HG03439 (cell line): Measurements from ENCODE around the gene ABLIM1.

ENCODE experiments used
- ATAC-seq: cut with Tn5 transposase; IDR thresholded peaks from one replicate; pipeline ENCODE4 v1.9.1; 2021; ENCODE audit warnings: mild to moderate bottlenecking, moderate library complexity; ENCODE audit not compliant: unreplicated experiment

ABLIM1 gene

DNA sequence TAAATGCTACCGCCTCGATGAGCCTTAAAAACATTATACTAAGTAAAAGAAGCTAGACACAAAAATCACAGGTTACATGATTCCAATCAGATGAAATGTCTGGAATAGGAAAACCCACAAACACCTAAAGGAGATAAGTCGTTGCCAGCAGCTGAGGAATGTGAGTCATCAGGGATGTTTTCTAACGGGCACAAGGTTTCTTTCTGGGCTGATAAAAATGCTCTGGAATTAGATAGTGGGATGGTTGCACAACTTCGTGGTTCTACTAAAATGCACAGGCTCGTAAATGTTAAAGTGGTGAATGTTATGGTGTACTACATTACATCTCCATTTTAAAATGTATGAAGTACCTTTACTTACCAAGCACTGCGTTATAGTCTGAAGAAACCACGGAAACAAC lies 9.7 kb downstream of the ABLIM1 start:
- ATAC-seq, result no peak

- no peak for ATAC-seq
These were observed 10.4 kb downstream of the ABLIM1 start for GRCh38 chr10:114647545-114648138.

GRCh38 chr10:114646426-114646825 lies 11.6 kb downstream of the ABLIM1 start:
- ATAC-seq, result no peak

DNA sequence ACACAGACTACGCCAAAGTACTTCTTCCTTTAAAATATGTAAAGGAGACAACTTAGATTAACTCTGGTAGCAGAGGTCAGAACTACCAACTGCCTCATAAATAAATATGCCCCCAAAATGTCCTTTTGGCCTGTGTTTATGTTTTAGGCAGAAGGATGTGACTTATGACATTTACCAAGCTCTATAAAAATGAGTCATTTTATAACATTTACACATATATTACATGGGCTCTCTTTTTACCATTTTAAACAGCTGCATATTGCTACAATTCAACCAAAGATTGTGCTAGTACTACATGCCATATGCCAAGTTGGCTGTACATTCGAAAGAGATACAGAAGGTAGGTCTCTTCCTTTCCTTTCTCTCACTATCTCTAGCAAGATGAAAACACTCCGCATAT lies 12.4 kb downstream of the ABLIM1 start:
- ATAC-seq, result no peak

GRCh38 chr10:114643158-114643557 lies 14.9 kb downstream of the ABLIM1 start:
- no peak for ATAC-seq

DNA sequence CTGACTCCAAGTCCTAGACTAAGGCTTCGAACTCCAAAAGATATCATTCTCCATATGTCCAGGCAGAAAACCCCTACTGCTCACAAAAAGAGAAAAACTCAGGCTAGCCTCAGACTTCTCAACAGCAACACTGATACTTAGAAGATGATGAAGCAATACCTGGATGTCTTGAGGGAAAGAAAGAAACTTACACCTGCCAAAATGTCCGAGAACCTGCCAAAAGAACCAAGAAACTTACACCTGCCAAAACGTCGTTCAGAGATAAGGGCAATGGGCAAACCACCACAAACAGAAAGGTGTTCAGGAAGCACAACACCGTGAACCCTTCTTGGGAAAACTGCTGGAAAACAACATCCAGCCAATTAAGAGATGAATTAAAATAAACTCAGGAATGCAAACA lies 15.3 kb downstream of the ABLIM1 start:
- ATAC-seq, result no peak

- no peak for ATAC-seq
These were observed 19.1 kb downstream of the ABLIM1 start for GRCh38 chr10:114638821-114639625.

- ATAC-seq, result no peak
These were observed 22.1 kb downstream of the ABLIM1 start for GRCh38 chr10:114635797-114636550.

- no peak for ATAC-seq
These were observed 23.0 kb downstream of the ABLIM1 start for GRCh38 chr10:114635101-114635500.

DNA sequence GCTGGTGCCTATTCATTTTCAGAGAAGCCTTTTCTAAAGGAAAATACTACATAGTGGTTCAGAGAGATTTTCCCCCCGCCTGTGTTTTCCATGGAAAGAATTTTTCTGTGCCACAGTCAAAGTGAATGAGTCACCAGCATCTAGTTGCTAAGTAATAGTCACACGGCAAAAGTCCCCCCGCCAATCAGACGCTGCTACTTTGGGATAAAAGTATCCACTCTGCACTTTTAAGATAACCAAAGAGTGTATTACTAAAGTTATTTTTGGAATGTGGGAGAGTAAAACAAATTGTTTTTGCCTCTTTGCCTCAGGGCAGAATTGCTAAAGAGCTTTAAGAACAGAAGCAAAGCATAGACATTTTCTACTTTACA lies 23.5 kb downstream of the ABLIM1 start:
- ATAC-seq, result no peak

DNA sequence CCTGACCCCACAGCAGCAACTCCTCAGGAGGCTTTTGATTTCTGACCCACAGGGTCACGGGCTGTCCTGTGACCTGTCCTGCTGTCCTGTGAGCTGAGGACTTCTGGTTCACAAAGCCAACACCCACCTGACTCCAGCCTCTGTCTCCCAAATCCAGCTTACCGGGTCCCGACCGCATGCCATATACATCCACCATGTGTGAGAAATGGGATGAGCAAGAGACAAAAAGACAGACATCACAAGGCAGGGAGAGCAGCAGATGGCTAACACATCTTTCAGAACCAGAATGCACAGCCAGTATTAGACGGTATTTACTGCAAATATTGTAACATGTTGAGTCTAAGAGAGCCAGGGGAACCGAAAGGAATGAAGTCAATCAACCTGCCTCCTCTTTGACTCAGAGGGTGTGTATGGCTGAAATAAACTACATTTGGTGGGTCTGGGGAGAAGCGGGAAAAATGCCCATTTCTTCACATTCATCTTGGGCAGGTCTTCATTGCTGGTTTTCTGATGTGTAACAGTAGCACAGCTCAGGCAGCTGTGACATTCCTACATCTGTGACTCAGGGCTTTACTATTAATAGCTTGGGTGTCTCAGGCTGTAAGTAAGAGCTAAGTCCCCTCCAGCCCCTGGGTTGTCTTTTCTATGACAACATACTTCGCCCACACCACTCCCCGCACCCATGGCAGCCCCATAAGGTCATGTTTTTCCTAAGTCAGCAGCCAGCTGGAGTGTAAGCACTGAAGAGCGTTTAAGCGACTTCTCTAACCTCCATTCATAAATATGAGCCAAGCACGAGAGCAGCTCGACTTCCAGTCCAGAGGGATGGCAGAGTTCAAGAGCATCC lies 25.0 kb downstream of the ABLIM1 start:
- peak; percentile 44 for ATAC-seq

- ATAC-seq, result peak; percentile 49
These were observed 26.2 kb downstream of the ABLIM1 start for GRCh38 chr10:114631666-114632417.

GRCh38 chr10:114631090-114631665 lies 26.9 kb downstream of the ABLIM1 start:
- no peak for ATAC-seq

DNA sequence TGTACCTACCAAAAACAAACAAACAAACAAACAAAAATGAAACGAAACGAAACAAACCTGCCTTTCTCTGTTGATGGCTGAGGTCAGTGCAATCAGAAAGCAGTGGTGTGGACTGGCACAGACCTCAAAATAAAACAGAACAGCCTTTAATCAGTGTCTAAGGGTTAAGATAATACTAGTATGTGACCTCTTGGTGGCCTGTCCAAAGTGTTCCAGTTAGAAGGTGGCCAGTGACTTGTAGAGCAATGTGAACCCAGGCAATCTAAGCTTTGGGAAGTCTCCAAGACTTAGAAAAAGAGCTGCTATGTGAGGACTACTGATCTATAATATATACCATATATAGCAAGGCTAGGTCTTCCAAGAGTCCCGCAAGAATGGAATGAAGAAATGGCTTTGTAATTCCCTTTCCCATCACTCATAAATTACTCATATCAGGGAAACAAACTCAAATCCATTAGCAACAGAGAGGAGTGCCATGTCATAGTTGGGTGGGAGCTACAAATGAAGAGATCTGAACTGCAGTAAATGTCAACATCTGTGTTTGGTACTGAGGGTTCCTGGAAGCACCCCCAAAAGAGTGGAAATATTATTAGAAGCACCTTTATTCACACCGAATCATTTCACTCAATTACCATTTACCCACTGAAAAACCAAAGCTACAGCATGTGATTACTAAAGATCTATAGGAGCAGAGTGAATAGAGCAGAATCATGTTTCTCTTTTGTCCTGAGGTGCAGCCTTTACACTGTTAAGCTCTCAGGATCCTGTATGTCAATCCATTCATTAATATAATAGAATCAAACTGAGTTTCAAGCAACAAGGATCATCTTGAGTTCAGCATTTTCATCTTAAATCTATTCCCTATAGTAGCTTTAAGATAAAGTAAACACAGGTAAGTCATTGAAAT lies 28.0 kb downstream of the ABLIM1 start:
- ATAC-seq, result no peak

DNA sequence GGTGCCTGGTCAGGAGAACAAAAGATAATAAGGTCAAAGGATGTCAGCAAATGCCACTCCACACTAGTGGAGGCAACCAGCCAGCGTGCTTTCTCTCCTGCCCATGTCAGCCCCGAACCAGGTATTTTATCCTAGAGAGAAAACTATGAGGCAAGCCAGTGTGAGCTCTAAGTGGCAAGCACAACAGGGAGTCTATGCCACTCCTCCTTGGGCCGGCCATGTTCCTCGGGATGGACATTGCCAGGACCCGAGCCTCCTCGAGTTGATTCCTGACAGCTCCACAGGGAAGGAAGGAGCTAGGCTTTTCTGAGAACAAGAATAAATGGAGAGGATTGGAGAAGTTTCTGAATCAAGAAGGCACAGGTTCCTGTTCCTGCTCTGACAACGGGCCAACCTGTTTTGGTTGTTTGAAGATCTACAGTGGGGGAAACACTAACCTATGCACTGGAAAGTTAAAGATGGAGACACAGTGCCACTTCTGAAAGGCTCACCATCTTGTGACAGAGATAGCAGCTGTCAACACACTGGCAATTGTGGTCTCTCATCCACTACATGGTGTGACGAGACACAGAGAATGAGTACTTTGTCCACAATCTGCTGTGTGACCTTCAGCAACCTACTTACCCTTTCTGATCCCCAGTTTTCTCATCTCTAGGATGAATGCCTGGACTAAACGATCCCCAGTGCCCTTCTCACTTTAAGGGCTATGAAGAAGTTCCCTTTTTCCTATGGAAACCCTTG lies 28.8 kb downstream of the ABLIM1 start:
- ATAC-seq, result no peak

GRCh38 chr10:114628106-114628505 lies 30.0 kb downstream of the ABLIM1 start:
- no peak for ATAC-seq

- no peak for ATAC-seq
These were observed 31.2 kb downstream of the ABLIM1 start for GRCh38 chr10:114626841-114627240.
